HG03469 (cell line): ENCODE measurements around the gene PADI2.

Experiments
- ATAC-seq: cut with Tn5 transposase; IDR thresholded peaks from one replicate; pipeline ENCODE4 v1.9.1; 2021; ENCODE audit warnings: mild to moderate bottlenecking, moderate library complexity, moderate number of reproducible peaks; ENCODE audit not compliant: unreplicated experiment

The PADI2 gene

DNA sequence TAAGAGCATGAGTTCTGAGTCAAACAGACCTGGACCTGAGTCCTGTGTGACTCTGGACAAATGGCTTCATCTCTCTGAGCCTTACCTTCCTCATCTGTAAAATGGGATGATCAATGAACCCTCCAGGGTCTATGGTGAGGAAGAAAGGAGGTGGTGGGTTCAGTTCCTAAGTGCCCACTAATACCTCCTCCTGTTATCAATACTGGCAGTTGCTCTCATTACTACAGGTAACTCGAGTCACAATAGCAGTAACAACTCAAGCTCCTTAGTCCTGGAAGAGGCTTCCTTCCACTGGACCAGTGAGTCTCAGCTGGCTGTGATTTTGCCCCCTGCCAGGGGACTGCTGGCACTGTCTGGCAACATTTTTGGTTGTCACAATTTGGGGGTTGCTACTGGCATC is 2.6 kb downstream of the PADI2 start:
- no peak for ATAC-seq

DNA sequence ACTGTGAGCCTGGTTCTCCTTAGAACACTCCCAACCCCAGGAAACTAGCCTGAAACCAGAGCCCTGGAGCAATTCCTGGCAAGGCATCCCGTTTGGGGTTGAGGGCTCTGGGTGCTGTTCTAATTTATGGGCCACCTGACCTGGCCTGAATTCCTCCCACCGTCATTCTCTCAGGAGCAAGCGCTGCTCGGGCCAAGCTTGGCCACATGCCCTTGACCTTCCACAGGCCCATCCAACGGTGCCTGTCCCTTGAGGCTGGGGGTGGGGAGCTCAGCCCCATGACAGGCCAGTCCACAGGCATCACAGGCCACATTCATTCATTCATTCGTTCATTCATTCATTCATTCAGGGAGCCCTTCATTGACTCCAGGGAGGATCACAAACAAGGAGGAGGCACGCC is 5.3 kb downstream of the PADI2 start:
- ATAC-seq: no peak

DNA sequence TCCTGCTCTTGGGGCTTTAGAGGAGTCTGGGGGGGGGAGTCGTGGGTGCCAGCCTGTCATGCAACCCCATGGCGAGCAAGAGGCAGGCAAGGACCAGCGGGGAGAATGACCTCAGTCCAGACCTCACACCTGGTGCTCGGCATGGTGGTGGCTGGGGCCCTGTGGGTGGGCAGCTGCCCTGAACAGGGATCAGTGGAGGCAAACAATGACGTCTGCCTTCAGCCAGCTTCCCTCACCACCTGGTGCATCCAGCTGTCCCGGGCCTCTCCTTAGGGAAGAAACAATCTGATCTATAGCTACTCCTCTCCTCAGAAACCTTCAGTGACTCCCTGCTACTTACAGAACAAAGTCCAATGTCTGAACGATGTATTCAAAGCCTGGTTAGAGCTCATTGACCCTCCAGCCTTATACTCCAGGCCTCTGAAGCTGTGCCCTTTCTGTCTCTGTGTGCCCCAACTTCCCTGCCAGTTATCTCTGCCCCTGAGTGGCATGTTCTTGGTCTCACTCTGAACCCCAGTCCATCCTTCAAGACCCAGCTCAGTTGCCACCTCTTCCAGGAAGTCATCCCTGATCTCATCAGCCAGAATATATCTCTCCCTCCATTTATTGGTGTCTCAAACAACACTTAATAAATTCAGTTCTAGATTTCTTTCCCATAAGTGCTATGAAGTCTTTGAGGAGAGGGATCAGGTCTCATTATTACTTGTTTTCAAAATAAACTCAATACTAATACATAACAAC is 6.6 kb downstream of the PADI2 start:
- no peak for ATAC-seq

DNA sequence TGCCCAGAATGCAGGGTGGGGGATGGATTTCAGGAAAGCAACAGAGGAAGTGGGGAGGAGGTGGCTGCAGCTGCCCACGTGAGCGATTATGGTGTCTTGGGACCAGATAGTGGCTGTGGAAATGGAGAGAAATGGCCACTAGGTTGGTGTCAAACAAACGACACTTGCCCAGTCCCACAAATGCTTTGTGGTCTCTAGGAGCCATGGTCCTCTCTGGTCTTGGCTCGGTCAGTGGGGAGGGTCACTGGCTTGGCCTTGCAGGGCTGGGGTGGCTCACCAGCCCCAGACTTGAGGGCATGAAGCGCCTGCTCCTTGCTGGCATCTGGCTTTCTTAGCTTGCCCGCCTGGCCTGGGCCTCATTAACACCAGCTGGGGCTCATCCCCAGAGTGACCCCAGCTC is 7.2 kb downstream of the PADI2 start:
- ATAC-seq: no peak

DNA sequence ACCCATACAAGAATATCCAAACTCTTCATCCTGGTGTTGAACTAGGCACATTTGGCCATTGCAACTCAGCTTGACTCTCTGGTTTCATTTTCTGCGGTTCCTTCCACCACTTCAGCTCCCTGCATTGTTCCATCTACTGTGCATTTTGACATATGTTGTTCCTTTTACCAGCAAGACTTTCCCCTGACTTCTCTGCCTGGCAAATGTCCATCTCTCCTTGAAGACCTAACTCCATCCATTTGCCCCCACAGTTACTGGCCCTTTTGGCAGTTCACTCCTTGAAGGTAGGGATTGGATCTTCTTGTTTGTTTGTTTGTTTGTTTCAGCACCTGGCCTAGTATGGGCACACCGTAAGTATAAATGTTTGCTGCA is 8.7 kb downstream of the PADI2 start:
- no peak for ATAC-seq

DNA sequence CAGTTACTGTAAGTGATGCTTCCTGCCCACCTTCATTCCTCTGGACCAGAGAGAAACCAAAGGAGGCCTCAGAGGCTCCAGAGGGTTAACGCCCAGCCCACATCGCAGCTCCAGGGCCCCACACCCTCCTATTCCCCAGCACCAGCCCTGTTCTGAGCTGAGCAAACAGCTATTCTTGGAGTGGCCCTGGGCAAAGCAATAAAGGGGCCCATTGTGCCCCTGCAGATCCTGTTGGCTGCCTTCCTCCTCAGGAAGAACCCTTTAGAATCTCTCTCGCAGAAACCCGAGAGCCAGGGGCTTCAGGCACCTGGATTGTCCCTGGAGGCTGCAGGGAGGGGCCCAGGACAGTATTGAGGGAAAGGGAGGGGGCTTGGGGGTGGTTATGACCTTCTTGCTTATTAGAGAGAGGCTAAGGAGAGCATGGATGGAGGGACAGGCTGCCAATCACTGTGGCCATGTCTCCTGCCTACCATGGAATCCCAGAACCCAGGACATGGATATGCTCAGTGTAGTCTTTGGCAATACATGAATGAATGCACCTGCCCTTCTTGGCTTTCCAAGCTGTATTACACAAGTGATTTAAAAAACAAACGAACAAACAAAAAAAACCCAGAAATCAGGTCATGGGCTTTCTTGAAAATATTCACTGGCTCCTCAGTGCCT is 9.2 kb downstream of the PADI2 start:
- ATAC-seq: no peak

DNA sequence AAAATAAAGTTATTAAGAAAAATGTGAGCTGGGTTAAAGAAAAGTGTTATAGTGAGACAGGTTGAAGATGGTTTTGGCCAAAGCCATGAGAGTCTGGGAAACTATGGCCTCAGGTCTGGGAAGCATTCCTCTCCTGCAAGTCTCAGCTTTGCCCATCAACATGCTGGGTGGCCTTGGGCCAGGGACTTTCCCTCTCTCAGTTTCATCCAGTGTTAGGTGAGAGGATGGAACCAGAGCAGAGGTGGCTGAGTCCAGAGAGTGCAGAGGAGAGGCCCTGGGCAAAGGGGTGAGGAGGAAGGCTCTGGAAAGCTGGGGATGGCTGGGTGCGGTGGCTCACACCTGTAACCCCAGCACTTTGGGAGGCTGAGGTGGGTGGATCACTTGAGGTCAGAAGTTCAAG is 10.5 kb downstream of the PADI2 start:
- ATAC-seq: no peak

DNA sequence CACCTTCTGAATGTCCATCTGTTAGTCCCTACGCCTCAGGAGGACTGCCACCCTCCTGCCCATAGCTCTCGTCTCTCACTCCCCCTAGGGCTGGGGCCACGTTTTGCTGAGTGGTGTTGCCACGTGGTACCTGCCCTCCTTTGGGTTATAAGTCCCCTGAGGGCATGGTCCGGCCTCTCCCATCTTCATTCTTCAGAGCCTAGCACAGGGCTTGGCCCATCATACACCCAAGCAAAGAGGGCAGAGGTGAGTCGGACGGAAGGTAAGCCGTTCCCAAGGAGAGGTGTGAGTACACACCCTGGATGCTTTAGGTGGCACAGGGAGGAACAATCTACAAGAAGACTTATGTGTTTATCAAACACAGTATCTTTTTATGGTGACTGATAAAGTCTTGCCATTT is 10.9 kb downstream of the PADI2 start:
- ATAC-seq: no peak

DNA sequence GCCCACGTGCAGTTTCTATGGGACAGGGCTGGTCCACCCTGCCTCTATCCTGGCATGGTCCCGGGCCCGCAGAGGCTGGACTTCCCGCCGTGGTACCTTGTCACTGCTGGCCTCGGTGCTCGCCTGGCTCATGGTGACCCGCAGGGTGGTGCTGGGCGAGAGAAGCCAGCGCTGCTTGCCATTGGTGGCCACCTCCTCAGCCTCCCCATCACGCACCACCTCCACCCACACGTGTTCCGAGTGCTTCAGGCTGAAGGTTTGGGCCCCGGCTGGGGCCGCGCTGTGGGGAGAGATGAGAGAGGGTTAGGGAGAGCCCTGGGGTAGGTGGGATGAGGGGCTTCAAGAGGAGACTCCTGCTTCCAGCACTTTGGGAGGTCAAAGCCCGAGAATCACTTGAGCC is 14.5 kb downstream of the PADI2 start:
- ATAC-seq: no peak

DNA sequence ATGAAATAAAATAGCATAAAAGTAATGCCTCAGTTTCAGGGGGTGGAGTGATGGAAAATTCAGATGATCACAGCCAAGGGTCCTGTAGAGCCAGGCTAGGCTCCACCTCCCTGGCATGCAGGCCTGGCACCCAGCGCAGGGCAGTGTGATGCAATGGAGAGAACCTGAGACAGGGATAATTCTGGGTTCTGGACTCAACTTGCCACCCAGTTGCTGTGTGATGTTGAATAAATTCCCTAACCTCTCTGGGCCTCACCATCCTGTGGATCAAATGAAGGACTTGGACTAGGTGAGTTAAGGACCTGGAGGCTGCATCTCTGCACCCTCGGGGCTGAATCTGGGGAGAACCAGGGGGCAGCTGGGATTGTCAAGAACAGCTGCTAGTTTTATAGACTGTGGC is 17.0 kb downstream of the PADI2 start:
- no peak for ATAC-seq

DNA sequence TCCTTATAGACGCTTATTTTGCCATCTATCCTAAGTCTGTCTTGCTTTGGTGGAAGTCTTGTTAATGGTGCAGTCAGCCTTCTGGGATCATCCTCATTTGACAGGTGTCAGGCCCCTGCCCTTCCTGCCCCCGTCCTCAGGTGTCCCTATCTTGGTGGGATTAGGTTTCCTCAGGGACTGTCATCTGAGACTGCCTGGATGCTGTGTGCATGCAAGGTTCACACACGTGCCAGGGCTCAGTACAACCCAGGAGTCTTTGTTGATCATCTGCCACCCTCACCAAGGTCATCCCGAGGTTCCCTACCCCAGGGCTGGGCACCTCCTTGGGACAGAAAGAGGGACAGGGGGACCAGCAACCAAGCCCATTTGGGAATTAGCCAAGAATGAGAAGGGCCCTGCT is 18.0 kb downstream of the PADI2 start:
- no peak for ATAC-seq

DNA sequence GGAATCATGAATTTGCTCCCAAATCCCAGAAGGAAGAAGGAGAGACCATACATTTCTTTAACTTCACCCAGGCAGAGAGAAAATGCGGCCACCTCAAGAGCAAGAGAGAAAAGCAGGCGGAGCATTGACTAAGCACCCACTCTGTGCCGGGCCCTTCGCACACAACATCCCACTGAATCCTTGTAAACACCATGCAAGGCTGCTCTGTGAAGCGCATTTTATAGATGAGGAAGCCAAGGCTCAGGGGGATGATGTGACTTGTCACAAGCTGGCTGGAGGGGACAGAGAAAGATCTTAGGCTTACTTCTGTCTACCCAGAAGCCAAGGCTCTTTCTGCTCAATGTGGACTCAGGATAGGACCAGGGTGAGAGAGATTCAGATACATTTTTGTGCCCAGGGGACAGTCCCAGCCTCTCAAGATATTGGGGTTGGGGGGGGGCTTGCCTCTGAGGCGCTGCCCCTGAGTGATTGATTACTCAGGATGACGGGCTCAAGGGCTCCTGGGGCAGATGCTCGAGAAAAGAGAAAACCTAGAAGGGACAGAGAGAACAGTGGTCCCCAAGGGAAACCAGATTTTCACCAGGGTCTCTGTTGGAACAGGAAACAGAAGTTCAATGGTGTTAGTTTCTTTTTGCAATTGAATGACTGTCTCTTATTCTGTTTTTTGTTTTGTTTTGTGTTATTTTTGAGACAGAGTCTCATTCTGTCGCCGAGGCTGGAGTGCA is 19.5 kb downstream of the PADI2 start:
- ATAC-seq: no peak

DNA sequence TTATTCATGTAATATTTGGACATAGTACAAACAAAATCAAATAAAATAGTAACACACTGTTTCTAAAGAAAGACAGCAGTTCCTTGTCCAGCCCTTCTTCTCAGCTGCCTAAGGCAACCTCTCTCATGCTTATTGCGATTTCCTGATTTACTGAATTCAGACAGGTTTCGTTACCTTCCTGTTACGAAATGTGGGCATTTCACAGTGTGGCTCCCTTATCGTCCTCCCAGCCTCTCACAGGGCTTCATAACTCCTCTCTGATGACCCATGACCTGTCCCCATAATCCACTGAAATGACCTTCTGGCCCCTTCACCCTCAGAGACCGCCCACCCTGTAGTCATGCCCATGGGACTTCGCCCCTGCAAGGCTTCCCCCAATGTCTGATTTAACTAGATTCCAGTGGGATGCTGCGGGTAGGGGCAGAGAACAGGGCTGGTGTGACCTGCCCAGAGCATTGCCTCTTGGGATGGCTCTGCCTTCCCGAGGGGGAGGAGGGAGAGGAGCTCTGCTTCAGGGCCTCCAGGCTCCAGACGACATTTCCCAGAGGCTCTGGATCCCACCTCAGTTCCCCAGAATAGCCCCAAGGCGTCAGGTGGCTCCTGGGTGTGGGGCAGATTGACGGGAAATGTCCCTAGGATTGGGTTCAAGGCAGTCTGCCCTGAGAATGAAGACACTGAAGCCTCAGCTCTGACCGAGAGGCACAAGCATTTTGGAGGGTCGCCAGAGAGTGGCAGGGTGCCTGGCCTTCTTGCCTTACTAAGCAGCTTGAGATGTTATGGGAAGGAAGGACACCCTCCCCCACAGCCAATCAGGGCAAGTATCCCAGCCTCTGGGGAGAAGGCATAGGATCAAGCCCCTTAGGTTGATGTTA is 20.6 kb downstream of the PADI2 start:
- ATAC-seq: no peak

DNA sequence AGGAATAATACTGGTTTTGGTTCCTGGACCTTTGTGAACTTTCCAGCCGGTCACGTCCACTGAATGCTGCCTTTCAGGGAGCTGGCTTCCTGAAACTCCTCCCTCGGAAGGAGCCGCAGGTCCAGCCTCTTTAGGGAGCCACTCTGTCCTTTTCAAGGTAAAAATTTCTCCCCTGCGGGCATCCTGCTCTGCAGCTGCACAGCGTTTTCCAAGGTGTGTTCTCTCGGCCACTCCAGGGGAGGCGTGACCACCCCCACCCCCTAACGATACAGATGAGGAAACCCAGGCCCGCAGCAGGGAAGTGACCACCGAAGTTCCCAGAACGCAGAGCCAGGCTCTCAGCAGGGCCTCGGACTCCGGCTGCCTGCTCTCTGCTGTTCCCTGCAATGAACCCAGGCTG is 21.5 kb downstream of the PADI2 start:
- no peak for ATAC-seq

DNA sequence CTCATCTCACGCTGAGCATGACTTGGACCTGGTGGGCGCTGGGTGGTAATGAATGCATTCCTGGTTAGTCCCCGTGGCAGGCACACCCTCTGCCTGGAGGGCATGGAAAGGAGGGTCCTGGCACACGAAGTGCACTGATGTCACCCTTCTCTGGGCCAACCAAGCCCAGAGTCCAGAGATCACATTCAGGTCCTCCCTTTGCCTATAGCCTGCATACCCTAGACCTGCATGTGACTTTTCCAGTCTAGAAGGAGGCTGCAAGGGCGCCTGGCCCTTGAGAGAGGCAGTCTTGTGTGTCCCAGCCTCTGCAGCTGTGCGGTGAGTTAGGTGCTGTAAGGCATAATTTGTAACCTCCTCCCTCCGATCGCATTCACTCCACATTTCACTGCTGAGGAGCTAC is 22.1 kb downstream of the PADI2 start:
- no peak for ATAC-seq

DNA sequence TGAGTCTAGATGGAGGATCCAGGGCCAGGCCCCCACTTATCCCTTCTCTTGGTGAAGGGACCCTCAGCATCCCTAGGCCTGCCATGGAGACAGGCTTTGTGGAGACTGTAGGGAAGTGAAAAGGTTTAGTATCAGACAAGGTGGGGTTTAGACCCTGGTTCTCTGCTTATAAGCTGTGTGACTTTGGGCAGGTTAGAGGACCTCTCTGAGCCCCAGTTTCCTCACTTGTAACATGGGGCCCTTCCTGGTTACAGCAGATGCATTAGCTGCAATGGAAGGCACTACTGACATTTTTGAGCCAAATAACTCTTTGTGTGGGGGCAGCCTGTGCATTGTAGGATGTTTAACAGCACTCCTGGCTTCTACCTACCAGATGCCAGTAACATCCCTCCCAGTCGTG is 22.7 kb downstream of the PADI2 start:
- no peak for ATAC-seq

DNA sequence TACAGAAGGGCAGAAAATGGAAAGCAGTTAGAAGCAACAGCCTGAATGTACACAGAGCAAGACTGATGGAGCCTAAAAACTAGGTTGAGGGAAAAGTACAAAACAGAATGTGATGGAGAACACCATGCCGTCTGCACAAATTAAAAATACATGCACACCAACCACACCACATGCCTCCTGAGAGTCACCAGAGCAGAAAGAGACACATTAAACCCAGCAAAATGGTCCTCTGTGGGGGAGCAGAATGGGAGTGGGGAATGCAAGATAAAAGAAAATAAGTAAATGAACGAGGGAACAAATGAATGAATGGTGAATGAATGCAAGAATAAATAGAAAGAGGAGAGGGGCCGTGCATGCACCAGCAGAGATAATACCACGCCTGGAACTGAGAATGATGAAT is 24.1 kb downstream of the PADI2 start:
- ATAC-seq: no peak

DNA sequence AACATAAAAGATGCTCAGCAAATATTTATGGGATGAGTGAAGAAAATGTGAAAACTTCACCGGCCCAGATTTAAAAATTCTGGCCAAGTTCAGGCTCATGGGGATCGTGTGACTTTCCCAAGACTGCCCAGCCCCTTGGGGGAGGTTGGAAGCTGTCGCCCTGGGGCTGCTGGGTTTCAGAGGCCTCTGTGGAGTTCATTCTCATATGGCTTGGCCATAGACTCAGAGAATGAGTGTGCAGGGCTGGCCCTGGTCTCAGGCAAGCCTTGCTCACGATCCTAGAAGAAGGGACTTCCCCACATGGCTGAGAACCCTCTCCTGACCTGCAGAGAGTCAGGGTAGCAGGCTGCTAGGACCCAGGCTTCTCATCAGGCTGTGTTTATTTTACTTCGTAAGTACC is 24.6 kb downstream of the PADI2 start:
- ATAC-seq: no peak

DNA sequence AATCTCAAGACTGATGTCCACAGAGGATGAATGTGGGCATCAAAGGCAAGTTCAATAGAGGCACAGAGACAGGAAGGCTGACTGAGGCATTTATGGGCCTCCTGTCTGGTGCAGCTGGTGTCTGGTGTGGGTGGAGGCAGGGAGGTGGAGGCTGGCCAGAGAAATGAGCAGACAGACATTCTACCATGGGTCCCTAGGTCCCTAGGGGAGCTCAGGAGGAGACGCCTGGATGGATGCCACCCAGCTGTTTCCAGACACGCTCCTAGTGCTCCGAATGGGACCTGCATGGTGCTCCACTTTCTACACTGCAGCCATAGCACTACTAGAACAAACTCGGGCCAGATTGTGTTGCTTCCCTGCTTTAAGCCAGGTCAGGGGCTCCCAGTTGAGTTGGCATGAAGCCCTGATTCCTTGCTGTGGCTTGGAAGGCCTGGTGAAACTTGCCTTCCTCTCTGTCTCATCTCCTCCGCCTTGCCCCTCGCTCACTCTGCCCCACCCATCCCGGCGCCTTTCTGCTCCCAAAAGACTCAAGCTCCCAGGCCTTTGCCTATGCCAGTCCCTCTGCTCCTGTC is 25.3 kb downstream of the PADI2 start:
- no peak for ATAC-seq

DNA sequence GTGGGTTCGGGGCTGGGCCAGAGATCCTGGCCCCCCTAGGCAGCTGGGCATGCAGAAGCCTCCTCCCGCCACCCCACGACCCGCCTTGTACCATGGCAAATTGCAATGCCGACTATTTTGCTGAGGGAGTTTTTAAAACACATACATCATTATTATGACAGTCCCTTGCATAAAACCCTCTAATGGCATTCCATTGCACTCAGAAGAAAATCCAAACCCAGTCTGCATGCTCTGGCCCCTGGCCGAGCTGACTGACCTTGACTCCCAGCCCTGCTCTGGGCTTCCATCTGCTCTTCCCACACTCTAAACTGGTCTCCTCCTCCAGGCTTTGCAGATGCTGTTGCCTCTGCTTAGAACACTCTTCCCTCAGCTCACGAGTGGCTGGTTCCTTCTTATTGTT is 28.0 kb downstream of the PADI2 start:
- no peak for ATAC-seq

DNA sequence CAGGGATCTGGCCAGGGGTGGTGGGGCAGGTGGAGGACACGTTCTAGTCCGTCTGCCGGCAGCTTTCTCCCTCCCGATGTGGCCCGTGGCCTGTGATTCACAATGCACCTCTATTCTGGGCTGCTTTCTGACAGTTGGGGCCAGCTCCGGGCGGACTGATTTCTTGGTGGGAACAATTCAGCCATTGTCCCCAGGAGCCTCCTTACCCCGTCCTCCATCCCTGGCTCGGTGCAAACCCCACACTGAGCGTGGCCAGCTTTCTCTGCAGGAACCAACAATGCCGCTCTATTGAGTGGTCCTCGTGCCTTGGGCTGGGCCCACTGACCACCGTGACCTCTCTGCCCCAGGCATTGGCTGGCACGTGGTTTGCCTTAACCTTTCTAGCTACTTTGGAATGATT is 29.7 kb downstream of the PADI2 start:
- no peak for ATAC-seq
